RWPE1 (cell line): ENCODE measurements around the gene RCL1.

Source experiments
- CTCF ChIA-PET: fragments of 350-600 bp; sonication (Branson Sonifier 250); formaldehyde crosslinking; extraction: SDS; loops from one replicate; lab custom pipeline; 2021; lab: Yijun Ruan, JAX
- POLR2A ChIA-PET: fragments of 400-600 bp; formaldehyde crosslinking; extraction: SDS; loops from one replicate; lab custom pipeline; 2020; ENCODE audit warnings: antibody characterized with exemption; ENCODE audit not compliant: low non-redundant PET; lab: Yijun Ruan, JAX
- DNase-seq: peaks from one replicate; pipeline ENCODE4 v3.0.0; 2012; ENCODE audit warnings: low spot score
- H3K27ac ChIP-seq: fragments of 450-650 bp; 2 replicates; pipeline ENCODE4 v1.5.1; 2017
- CTCF ChIP-seq: fragments of 450-650 bp; conservative IDR thresholded peaks from 2 replicates; pipeline ENCODE4 v1.5.1; 2017; ENCODE audit warnings: low read depth, mild to moderate bottlenecking

The RCL1 gene

GRCh38 chr9:4837261-4838188 is 44.8 kb downstream of the RCL1 start:
- TF ChIP-seq CTCF = no peak
- CTCF ChIA-PET = no interaction called here
- POLR2A ChIA-PET = interaction anchor here (0.6 kb wide), 1 partner anchor 130 kb away, joined by 3 read pairs; no protein-coding TSS in a partner anchor
- DNase-seq = no peak
- no peak overlapping the region for H3K27ac ChIP-seq

GRCh38 chr9:4838189-4838546 is 45.4 kb downstream of the RCL1 start:
- no peak for TF ChIP-seq CTCF
- POLR2A ChIA-PET = interaction anchor here (0.6 kb wide), 1 partner anchor 129 kb away, joined by 3 read pairs; no protein-coding TSS in a partner anchor

GRCh38 chr9:4839470-4839912 is 46.7 kb downstream of the RCL1 start:
- TF ChIP-seq CTCF = no peak
- H3K27ac ChIP-seq = no peak overlapping the region
- DNase-seq = no peak
- ChIA-PET POLR2A (no interaction called here), CTCF (no interaction called here)

More at GRCh38 chr9:4838189-4838546, 45.4 kb downstream of the RCL1 start:
- no peak overlapping the region for H3K27ac ChIP-seq
- no peak for DNase-seq
- CTCF ChIA-PET = no interaction called here

GRCh38 chr9:4840018-4840417 is 47.3 kb downstream of the RCL1 start:
- CTCF ChIA-PET = no interaction called here
- POLR2A ChIA-PET = no interaction called here
- no peak for DNase-seq
- H3K27ac ChIP-seq = no peak overlapping the region
- no peak for TF ChIP-seq CTCF

- TF ChIP-seq CTCF = no peak
- CTCF ChIA-PET = no interaction called here
- POLR2A ChIA-PET = no interaction called here
These were observed 49.5 kb downstream of the RCL1 start for GRCh38 chr9:4842213-4842612.

GRCh38 chr9:4842734-4843133 is 50.0 kb downstream of the RCL1 start:
- ChIA-PET CTCF (no interaction called here), POLR2A (no interaction called here)
- TF ChIP-seq CTCF = no peak
- DNase-seq = no peak
- H3K27ac ChIP-seq = no peak overlapping the region

More at GRCh38 chr9:4842213-4842612, 49.5 kb downstream of the RCL1 start:
- no peak for DNase-seq
- no peak overlapping the region for H3K27ac ChIP-seq
